ENCODE data around the gene KPNA1.
A peak's percentile ranks its signal among the peaks of the same experiment; 100 is the strongest.

- TF ChIP-seq, protein P1, sequence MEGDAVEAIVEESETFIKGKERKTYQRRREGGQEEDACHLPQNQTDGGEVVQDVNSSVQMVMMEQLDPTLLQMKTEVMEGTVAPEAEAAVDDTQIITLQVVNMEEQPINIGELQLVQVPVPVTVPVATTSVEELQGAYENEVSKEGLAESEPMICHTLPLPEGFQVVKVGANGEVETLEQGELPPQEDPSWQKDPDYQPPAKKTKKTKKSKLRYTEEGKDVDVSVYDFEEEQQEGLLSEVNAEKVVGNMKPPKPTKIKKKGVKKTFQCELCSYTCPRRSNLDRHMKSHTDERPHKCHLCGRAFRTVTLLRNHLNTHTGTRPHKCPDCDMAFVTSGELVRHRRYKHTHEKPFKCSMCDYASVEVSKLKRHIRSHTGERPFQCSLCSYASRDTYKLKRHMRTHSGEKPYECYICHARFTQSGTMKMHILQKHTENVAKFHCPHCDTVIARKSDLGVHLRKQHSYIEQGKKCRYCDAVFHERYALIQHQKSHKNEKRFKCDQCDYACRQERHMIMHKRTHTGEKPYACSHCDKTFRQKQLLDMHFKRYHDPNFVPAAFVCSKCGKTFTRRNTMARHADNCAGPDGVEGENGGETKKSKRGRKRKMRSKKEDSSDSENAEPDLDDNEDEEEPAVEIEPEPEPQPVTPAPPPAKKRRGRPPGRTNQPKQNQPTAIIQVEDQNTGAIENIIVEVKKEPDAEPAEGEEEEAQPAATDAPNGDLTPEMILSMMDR (IDR thresholded peaks at IDR 0.05) = peak in 4 of 6 experiments; percentile 13 to 55 (median 42)
- TF ChIP-seq POLR2A (IDR thresholded peaks at IDR 0.05) = no peak
Measured at GRCh38 chr3:122458992-122459391, 55.7 kb downstream of the KPNA1 start.

All from esophagus squamous epithelium (tissue), 4 donors.